Fibroblast of lung (primary cell): ENCODE results near the gene TNFRSF9.

Experiments used
- CTCF ChIP-seq, 2 donors: IDR thresholded peaks in 1 of 2; conservative IDR thresholded peaks in 1 of 2; 1 replicate in 1 of 2; 2 replicates in 1 of 2; pipeline ENCODE4 v1.5.1; 2011 to 2012; ENCODE audit warnings: low read length in 2 of 2, control low read depth in 1 of 2, inconsistent platforms in 1 of 2, low read depth in 1 of 2, mild to moderate bottlenecking in 1 of 2
- EZH2 ChIP-seq: IDR thresholded peaks from 2 replicates; pipeline ENCODE4 v1.5.1; 2012; ENCODE audit warnings: low read length, control low read depth, mild to moderate bottlenecking; ENCODE audit errors: missing control alignments

- TF ChIP-seq CTCF (conservative IDR thresholded peaks at IDR 0.05 in 1 of 2, IDR thresholded peaks at IDR 0.05 in 1 of 2; ENCODE audit: low read depth in 1 of 2, low read length in 2 of 2) (no peak), EZH2 (no peak)
These were observed 20.8 kb downstream of the TNFRSF9 start for GRCh38 chr1:7919880-7920279.
